ENCODE results near the gene DDT. TPM values are rescaled to one million over a fixed set of nuclear protein-coding genes. Genes with fewer than 3 reads are reported as not detected.
"Not testable (repeated sequence)": the region's sequence is repeated elsewhere in the genome, so short reads cannot be mapped to it uniquely, and the experiment has no call there.

DDT gene
- 10 to 100 TPM; 73.3 to 91.4 (median 85.5) TPM for polyA plus RNA-seq (ENCODE audit: insufficient read length in 3 of 3)
- long read RNA-seq, donor 1, transcript DDT-202 (3 exons, 713 nt) = major isoform, 43 of 44 reads
- long read RNA-seq, donor 1, partial matches to known transcripts = 0 of 44 reads
- long read RNA-seq, donor 1, other reads (novel, unspliced or antisense) = 0 of 44 reads
- long read RNA-seq, donor 2, transcript DDT-202 (3 exons, 713 nt) = major isoform, 51 of 52 reads
- long read RNA-seq, donor 2, partial matches to known transcripts = 0 of 52 reads
- long read RNA-seq, donor 2, other reads (novel, unspliced or antisense) = 0 of 52 reads
- long read RNA-seq, donor 3, transcript DDT-202 (3 exons, 713 nt) = major isoform, 82 of 84 reads
- long read RNA-seq, donor 3, partial matches to known transcripts = 0 of 84 reads
- long read RNA-seq, donor 3, other reads (novel, unspliced or antisense) = 0 of 84 reads
- long read RNA-seq, donor 4, transcript DDT-202 (3 exons, 713 nt) = major isoform, 49 of 49 reads
- long read RNA-seq, donor 4, partial matches to known transcripts = 0 of 49 reads
- long read RNA-seq, donor 4, other reads (novel, unspliced or antisense) = 0 of 49 reads
- long read RNA-seq, donor 5, transcript DDT-206 (2 exons, 1,048 nt) = minor isoform, 5 of 91 reads
- long read RNA-seq, donor 5, transcript DDT-202 (3 exons, 713 nt) = major isoform, 86 of 91 reads
- long read RNA-seq, donor 5, partial matches to known transcripts = 0 of 91 reads
- long read RNA-seq, donor 5, other reads (novel, unspliced or antisense) = 0 of 91 reads
- long read RNA-seq, donor 6, transcript DDT-202 (3 exons, 713 nt) = major isoform, 49 of 50 reads
- long read RNA-seq, donor 6, partial matches to known transcripts = 0 of 50 reads
- long read RNA-seq, donor 6, other reads (novel, unspliced or antisense) = 0 of 50 reads
- long read RNA-seq, donor 7, transcript DDT-202 (3 exons, 713 nt) = major isoform, 71 of 73 reads
- long read RNA-seq, donor 7, partial matches to known transcripts = 0 of 73 reads
- long read RNA-seq, donor 7, other reads (novel, unspliced or antisense) = 0 of 73 reads
- long read RNA-seq, donor 8, transcript DDT-206 (2 exons, 1,048 nt) = minor isoform, 5 of 109 reads
- long read RNA-seq, donor 8, transcript DDT-202 (3 exons, 713 nt) = major isoform, 104 of 109 reads
- long read RNA-seq, donor 8, partial matches to known transcripts = 0 of 109 reads
- long read RNA-seq, donor 8, other reads (novel, unspliced or antisense) = 0 of 109 reads
- long read RNA-seq, donor 9, transcript DDT-202 (3 exons, 713 nt) = major isoform, 37 of 41 reads
- long read RNA-seq, donor 9, partial matches to known transcripts = 0 of 41 reads
- long read RNA-seq, donor 9, other reads (novel, unspliced or antisense) = 0 of 41 reads
- long read RNA-seq, donor 10, transcript DDT-202 (3 exons, 713 nt) = major isoform, 72 of 78 reads
- long read RNA-seq, donor 10, partial matches to known transcripts = 5 of 78 reads
- long read RNA-seq, donor 10, other reads (novel, unspliced or antisense) = 0 of 78 reads
- long read RNA-seq, donor 11, transcript DDT-202 (3 exons, 713 nt) = major isoform, 44 of 45 reads
- long read RNA-seq, donor 11, partial matches to known transcripts = 0 of 45 reads
- long read RNA-seq, donor 11, other reads (novel, unspliced or antisense) = 0 of 45 reads
- long read RNA-seq, donor 12, transcript DDT-202 (3 exons, 713 nt) = major isoform, 28 of 37 reads
- long read RNA-seq, donor 12, partial matches to known transcripts = 8 of 37 reads
- long read RNA-seq, donor 12, other reads (novel, unspliced or antisense) = 0 of 37 reads
- long read RNA-seq, donor 13, transcript DDT-202 (3 exons, 713 nt) = major isoform, 77 of 82 reads
- long read RNA-seq, donor 13, partial matches to known transcripts = 0 of 82 reads
- long read RNA-seq, donor 13, other reads (novel, unspliced or antisense) = 0 of 82 reads
- long read RNA-seq, donor 14, transcript DDT-202 (3 exons, 713 nt) = major isoform, 46 of 49 reads
- long read RNA-seq, donor 14, partial matches to known transcripts = 0 of 49 reads
- long read RNA-seq, donor 14, other reads (novel, unspliced or antisense) = 0 of 49 reads
- long read RNA-seq, donor 15, transcript DDT-202 (3 exons, 713 nt) = major isoform, 29 of 30 reads
- long read RNA-seq, donor 15, partial matches to known transcripts = 0 of 30 reads
- long read RNA-seq, donor 15, other reads (novel, unspliced or antisense) = 0 of 30 reads
- long read RNA-seq, donor 16, transcript DDT-202 (3 exons, 713 nt) = major isoform, 91 of 95 reads
- long read RNA-seq, donor 16, partial matches to known transcripts = 0 of 95 reads
- long read RNA-seq, donor 16, other reads (novel, unspliced or antisense) = 0 of 95 reads

DNA sequence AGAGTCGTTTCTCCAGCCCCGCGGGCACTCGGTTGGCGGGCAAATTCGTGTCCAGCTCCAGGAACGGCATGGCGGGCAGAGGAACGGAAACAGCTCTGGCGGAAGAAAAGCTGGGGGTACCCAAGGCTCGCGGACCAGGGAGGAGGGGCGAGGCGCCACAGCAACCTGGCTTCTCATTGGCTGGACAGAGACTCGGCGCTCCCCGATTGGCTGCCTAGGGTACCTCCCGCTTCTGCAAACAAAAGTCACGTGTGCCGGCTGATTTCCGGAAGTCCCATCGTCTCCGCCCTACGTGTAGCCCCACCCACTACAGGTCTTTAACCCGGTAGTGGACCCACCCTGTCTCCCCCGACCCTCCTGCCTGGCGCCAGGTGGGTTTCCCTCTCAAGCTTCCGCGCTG lies at the start of gene DDT:
Gene DDT, minus strand, starts transcription at position 97 of the 400 bp plus-strand sequence. Its CDS starts 27 bp downstream, at position 70.
- DNase-seq (ENCODE audit: extremely low read depth in 1 of 11, low read depth in 9 of 11, low spot score in 4 of 11) = not testable (repeated sequence)

DNA sequence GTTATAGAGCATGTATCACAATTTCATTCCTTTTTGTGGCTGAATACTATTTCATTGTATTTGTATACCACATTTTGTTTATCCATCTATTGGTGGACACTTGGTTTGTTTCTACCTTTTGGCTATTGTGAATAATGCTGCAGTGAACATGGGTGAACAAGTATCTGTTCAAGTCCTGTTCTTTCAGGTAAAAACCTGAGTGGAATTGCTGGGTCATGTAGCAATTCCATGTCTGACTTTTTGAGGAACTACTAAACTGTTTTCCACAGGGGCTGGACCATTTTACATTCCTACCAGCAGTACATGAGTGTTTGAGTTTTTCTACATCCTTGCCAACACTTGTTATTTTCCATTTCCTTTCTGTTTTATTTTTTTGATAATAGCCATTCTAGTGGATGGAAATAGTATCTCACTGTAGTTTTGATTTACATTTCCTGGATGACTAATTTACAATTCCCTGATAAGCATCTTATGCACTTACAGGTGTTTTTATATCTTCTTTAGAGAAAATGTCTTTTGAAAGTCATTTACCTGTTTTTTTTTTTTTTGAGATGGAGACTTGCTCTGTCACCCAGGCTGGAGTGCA lies 49.1 kb upstream of the DDT start:
- DNase-seq (ENCODE audit: extremely low read depth in 1 of 11, low read depth in 9 of 11, low spot score in 4 of 11) = no peak

DNA sequence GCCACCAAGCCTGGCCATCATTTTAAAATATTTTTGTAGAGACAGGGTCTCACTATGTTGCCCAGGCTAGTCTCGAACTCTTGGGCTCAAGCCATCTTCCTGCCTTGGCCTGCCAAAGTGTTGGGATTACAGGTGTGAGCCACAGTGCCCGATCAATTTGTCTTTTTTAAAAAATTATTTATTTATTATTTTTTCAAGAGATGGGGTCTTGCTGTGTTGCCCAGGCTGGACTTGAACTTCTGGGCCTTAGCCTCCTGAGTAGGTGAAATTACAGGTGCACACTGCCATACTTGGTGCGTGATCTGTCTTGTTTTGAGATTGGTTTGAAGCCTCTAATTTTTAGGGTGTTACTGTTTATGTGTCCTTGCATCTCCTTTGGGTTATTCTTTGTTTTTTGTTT lies 47.1 kb upstream of the DDT start:
- no peak for DNase-seq (ENCODE audit: extremely low read depth in 1 of 11, low read depth in 9 of 11, low spot score in 4 of 11)

DNA sequence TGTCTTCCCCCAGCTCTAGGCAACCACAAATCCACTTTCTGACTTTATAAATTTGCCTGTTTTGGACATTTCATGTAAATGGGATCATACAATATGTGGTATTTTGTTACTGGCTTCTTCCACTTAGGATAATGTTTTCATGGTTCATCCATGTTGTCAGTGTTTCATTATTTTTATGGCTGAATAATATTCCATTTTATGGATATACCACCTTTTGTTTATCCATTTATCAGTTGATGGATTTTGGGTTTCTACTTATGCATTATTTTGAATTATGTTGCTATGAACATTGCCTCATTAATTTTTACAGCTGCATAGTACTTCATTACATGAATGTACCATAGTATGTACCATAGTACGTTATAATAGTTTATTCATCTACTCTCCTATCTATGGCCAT lies 41.9 kb upstream of the DDT start:
- no peak for DNase-seq (ENCODE audit: extremely low read depth in 1 of 11, low read depth in 9 of 11, low spot score in 4 of 11)

DNA sequence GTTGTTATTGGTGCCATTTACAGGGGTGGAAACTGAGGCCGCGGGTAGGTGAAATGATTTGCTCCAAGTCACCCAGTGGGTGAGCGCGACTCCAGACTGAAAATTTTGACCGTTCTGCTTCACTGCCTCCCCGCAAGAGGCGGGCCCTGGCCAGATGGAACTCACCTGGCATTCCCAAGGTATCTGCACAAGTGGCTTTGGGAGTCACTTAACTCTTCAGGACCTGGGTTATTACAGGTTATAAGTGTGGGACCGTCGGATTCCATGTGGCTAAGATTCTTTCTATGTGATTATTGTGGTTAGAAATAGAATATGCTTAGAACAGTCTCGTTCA lies 37.5 kb upstream of the DDT start:
- peak in 5 of 11 donors; percentile 4 to 18 (median 9) for DNase-seq (ENCODE audit: extremely low read depth in 1 of 11, low read depth in 9 of 11, low spot score in 4 of 11)

DNA sequence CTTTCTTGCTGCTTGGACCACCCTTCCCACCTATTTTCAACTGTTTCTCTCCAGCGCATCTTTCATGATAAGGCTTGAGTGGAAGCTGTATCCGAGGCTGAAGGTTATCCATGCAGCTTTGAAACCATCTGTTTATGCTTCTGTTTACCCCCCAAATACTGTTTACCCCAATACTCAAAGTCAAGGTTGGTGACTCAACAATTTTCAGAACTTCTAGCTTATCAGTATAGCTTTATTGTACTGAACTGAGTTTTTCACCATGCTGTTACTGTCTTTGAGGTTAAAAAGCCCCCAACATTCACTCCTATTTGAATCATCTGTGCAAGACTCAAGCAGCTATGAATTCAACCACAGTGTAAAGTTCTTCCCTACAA lies 35.8 kb upstream of the DDT start:
- no peak for DNase-seq (ENCODE audit: extremely low read depth in 1 of 11, low read depth in 9 of 11, low spot score in 4 of 11)

DNA sequence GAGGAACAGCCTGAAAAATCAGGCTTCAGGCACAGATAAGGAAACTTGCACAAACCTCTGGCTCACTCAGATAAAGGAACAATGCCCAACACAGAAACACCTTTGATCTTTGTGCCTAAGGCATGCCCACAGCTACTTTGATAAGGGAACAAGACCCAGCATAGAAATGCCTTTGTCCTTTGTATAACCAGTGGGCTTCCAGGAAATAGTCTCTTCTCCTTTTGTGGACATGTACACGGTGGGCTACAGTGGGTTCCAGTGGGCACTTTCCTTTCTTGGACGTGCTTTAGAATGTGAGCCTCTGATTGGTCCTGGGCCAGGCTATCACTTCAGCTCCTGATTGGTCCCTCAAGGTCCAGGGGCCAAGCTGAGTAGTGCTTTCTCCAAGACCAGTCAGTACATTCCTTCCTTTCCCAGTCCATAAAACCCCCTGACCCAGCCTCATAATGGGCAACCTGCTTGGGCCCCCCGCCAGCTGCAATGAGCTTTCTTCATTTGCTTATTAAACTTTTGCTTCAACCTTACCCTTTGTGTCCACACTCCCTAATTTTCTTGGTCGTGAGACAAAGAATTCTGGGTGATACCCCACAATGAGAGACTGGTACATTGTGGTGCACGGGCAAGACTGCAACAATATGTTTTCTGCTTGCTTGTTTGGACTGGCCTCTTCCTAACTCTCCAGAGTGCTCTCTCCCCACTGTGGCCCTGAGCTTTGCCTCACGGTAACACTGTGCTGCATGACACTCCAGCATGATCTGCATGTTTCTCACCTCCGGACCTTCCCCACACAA lies 35.2 kb upstream of the DDT start:
- no peak for DNase-seq (ENCODE audit: extremely low read depth in 1 of 11, low read depth in 9 of 11, low spot score in 4 of 11)

DNA sequence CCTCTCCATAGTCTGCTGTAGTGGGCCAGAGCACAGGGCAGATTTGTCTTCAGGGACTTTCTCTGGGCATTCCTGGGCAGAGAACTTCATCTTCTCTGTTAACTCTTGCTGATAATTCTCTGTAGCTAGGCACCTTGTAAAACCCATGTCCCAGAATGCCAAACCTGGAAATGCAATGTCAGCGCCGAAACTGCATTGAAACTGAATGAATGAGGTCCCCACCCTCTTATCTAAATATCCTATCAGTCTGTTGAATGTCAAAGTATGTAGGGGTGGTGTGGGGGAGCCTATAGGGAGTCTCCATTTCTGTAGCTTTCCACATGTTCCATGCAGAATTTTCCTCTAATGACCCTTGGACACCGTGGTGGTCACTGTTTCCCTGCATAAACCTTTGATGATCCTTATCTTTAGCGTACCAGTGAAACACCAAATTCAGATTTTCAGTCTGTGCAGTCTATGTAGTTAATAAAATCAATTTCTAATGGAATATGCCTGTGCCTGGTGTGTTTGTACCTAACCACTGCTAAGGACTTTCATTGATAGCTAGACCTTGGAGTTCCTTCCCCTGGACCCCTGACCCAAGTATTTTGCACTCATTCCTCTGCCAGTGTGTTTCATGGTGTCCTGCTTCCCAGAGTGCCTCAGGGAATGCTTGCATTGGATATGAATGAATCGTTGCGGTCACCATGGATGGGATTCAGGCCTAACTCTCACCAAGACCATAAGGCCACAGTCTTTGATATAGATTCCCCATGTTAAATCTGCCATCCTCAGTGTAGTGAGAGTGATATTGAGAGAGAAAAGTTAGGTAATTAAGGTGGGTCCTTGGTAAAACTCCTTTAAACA lies 34.4 kb upstream of the DDT start:
- no peak for DNase-seq (ENCODE audit: extremely low read depth in 1 of 11, low read depth in 9 of 11, low spot score in 4 of 11)

DNA sequence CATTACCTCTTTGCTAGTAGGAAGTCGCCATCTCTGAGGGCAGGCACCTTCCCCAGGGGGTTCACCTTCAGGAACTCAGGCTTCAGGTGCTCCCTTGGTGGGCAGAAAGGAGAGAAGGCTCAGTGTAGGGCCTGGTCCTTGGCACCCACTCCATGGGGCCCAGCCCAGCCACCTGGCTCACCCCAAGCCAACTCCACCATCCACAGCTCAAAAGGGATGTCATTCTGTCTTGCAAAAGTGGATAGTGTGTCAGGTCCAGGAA lies 33.7 kb upstream of the DDT start:
- DNase-seq (ENCODE audit: extremely low read depth in 1 of 11, low read depth in 9 of 11, low spot score in 4 of 11) = no peak

DNA sequence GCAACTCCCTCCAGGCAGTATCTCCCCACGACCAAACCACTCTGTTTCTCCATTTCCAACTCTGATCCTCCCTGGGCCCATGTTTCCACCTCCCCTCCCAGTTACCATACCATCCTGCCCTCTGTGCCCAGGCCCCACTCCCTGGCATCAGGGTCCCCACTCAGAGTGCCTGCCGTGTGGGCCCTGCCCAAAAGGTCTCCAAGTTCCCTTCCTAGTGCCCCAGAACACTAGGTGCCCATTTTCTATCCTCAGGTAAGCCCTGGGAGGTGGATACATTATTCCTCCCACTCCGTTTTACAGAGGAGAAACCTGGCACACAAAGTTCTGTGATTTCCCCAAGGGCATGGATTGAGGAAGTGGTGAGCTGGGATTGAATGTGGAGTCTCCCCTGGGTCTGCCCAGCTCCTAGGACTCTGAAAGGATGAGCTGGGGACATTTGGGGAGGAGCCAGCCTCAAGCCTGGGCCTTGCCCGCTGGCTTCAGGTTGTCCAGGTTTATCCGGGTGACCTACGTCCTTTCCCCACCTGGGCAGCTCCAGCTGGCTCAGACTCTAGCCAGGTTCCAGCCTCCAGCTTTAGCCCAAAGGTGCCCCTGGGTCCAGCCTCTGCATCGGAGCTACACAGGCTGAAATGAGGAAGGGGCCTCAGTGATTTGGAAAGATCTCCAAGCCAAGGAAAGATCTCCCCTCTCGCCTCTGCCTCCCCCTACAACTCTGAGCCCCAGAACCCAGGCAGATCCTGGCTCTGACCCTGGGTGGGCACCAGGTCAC lies 33.2 kb upstream of the DDT start:
- DNase-seq (ENCODE audit: extremely low read depth in 1 of 11, low read depth in 9 of 11, low spot score in 4 of 11) = no peak

DNA sequence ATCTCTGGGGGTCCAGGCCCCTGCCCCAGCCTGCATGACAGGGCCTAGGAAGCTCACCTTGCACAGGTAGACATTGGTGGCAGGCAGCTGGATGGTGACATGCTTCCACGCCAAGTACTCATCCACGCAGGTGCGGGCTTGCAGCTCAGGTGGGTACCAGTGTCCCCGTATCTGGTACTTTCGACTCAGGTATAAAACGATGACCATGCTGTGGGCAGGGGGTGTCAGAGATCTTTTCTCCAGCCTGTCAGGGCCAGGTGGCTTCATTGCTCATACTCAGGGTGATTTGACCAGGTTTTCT lies 32.6 kb upstream of the DDT start:
- DNase-seq (ENCODE audit: extremely low read depth in 1 of 11, low read depth in 9 of 11, low spot score in 4 of 11) = no peak

DNA sequence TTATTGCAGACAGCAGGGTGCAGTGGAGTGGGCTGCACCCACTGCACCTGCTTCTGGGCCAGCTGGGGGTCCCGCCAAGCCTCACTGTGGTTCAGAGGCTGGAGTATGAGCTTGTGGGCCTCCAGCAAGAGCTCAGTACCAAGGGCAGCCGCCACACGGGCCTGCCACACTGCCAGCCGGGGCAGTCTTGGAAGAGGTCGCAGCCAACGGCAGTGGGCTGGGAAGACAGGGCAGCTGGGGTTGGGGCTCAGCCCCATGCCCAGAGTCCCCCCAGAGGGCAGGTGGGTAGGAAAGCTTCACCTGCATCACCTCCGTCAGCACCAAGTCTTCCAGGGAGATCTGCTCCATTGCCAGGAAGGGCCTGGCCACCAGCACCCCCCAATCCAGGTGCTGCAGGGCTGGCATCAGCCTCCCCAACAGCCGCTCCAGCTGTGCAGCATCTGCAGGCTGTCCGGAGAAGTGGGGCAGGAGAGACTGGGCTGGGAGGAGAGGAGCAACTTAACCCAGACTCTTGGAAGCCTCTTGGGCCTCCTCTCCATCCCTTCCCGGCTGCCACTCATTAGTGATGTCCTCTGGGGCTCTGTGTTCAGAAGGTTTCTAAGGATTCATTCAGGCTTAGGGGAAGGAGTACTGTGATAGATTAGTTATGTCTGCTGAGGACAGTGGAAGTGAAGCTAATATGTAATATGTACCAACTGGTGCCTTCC lies 32.1 kb upstream of the DDT start:
- DNase-seq (ENCODE audit: extremely low read depth in 1 of 11, low read depth in 9 of 11, low spot score in 4 of 11) = no peak

DNA sequence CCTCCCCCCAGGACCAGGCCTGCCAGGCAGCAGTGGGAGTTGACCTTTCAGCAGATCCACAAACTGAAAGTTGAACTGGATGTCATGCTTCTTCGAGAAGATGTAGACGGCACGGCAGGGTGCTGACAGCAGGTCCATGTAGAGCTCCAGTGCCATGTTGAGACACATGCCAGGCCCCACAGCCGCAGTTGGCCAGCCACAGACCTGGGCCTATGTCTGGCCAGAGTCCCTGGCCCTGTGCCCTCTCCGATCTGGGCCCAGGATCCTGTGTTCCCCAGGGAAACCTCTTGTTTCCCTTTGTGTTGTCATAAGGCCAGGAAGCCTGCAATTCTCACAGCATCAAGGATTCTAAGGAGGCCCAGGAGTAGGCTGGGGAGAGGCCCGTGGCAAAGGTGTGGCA lies 31.0 kb upstream of the DDT start, which contains the start of gene GSTT4:
Gene GSTT4, minus strand, starts transcription at position 253 of the 400 bp plus-strand sequence. Its CDS starts 97 bp downstream, at position 156.
- DNase-seq (ENCODE audit: extremely low read depth in 1 of 11, low read depth in 9 of 11, low spot score in 4 of 11) = no peak

DNA sequence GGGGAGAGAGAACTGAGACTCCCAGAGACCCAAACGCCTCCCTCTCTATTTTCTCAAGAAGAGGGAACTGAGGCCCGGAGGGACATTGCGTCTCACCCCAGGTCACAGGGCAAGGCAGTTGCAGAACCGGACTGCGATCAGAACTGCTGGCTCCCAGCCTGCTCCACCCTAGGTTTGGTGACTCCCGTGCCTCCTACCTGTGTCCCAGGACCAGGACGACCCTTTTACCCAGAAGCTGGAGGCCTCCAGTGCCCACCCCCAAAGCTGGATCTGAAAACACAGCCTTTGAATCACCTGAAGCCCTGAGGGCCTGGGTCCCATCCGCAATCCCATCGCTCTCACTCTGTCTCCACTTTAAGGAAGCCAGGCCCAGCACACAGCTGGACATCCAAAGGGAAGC lies 29.6 kb upstream of the DDT start:
- no peak for DNase-seq (ENCODE audit: extremely low read depth in 1 of 11, low read depth in 9 of 11, low spot score in 4 of 11)
